ENCODE data around the gene RNF169.
"Not testable (repeated sequence)": the region's sequence is repeated elsewhere in the genome, so short reads cannot be mapped to it uniquely, and the experiment has no call there.

The RNF169 gene

GRCh38 chr11:74824285-74824982 lies 75.8 kb downstream of the RNF169 start:
- DNase-seq: no peak

- not testable (repeated sequence) for DNase-seq
These were observed 76.9 kb downstream of the RNF169 start for GRCh38 chr11:74825596-74825995.

- no peak for DNase-seq
These were observed 78.3 kb downstream of the RNF169 start for GRCh38 chr11:74826901-74827300.

GRCh38 chr11:74837191-74837590 lies 88.5 kb downstream of the RNF169 start:
- no peak for DNase-seq

GRCh38 chr11:74838188-74838587 lies 89.5 kb downstream of the RNF169 start:
- no peak for DNase-seq

DNA sequence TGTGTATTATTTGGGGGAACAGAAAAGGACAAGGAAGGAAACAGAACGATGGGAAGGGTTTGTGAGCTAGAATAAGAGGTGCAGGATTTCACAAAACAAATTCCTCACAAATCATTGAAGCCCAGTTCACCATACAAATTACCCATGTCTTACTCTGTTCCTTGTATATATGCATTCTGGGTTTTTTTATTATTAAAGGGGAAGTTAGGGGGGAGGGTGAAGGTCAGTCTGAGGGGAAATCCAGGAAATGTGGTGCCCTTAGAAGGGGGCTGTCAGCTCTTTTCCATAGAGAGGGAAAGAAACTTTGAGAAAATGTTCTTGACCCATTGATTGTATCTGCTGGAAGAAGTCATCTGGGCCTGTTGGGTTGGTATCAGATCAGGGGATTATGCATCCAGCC lies 90.8 kb downstream of the RNF169 start:
- DNase-seq: no peak

DNA sequence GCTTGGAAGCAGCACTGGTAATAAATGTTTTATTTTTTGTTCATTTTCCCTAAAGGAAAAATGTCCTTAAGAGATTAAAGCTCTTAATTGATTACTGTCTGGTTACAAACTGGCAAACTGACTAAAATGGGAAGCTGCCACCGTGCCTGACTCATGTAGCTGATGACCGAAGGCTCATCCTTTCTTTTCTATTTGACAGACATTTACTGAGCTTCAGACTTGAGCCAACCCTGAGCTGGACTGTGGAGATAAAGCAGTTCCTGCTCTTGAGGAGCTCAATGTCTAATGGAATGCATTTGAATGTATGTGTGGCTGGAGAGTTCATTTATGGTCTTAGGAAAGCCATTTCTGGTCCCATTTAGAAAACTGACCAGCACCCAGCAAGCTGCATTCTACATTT lies 91.3 kb downstream of the RNF169 start:
- DNase-seq: no peak

DNA sequence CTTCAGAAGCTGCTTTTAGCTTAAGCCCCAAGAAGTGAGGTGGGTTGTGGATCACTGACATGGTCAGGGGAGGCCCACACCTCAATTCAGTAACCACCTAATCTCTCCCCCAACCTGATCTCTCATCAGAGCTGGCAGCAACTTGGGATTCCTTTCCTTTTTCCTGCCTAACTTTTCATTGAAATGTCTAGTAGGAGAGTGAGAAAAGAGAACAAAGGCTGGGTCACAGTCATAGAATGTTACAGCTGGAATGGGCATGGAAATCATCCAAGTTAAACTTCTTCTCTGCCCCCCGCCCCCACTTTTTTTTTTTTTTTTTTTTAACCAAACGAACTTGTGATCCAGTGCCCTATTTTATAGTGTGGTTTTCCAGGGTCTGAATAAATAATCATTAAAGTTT lies 91.8 kb downstream of the RNF169 start:
- DNase-seq: no peak

GRCh38 chr11:74842967-74843366 lies 94.3 kb downstream of the RNF169 start:
- DNase-seq: no peak

- DNase-seq: no peak
These were observed 95.4 kb downstream of the RNF169 start for GRCh38 chr11:74844072-74844471.

- no peak for DNase-seq
These were observed 96.2 kb downstream of the RNF169 start for GRCh38 chr11:74844865-74845264.

- no peak for DNase-seq
These were observed 97.4 kb downstream of the RNF169 start for GRCh38 chr11:74845978-74846517.

DNA sequence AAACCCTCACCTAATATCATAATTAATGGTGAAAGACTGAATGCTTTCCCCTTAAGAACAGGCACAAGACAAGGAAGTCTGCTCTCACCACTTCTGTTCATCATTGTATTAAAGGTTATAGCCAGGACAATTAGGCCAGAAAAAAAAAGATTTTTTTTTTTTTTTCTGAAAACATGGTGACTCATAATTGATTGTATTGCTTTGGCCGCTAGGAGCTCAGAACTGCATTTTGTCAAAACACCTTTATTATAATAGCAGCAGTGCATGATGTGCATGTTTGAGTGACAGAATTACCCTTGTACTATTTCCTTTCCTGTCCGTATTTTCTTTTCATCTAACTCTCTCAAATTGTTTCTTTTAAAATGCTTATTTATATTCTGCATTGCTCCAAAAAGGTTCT lies 98.1 kb downstream of the RNF169 start:
- DNase-seq: no peak

DNA sequence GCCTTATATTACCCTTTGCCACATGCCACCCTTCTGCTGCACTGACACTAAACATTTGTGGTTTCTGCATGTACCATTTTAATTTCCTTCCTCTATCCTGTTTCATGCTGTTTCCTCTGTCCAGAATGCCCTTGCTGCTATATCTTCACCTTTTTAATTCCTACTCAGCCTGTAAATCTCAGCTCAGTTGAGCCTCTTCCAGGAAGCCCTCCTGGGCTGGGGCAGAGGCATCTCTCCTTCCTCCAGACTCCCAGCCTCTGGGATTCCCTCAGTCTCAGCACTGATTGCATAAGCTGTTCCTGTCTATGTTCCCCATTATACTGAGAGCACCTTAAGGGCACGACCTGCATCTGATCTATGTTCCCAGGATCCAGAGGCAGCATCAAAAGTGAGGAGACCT lies 98.7 kb downstream of the RNF169 start:
- no peak for DNase-seq

GRCh38 chr11:74847895-74848294 lies 99.2 kb downstream of the RNF169 start:
- DNase-seq: no peak

DNA sequence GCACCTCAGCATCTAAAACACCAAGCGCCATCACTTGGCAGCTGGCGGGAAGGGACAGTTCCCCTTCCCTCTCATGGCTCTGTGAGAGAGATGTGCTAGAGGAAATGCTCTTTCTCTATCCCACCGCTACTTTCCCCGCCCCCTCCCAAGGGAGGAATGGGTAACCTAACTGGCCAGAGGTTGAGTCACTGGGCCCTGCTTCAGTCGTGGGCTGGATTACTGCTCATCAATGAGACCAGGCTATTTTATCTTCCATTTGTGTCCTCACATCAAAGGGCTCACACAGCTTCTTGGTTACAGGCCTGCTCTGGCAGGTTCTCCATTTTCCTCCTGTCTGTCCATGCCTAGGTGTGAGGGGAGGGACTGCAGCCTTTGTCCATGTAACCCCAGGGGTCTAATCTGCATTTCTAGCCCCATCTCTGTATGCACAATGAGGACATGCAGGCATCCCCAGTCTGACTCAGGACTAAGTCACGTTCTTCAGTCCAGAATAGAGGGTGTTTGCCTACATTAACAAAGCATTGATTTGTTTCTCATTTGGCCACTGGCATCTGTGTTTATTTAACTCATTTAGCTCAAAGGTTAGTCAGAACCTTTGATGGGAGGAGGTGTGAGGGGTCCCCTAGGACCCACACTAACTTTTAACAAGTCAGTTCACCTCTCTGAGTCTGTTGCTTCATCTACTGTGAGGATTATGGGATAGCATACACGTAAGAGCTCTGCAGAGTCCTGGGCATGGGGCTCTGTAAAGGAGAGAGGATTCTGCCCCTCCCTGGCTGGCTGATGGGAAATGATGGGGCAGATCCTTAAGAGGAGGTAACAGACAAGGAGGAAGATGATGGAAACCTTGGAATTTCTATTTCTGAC lies 101.1 kb downstream of the RNF169 start:
- no peak for DNase-seq

DNA sequence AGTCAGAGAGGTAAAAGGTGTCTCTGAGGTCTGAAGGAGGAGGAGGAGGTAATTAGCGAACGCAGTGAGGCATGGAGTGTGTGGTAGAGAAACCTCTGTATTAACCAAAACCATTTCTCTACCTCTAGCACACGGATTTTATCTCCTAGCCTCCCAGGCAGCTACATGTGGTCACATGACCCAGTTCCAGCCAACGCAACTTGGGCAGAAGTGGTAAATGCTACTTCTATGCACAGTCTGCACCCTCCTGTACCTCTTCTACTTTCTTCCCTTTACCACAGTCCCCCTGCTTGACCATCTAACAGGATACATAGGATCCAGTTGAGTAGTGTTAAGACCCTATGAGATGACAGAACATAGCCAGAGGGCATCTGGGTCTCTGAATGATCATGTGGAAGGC lies 104.6 kb downstream of the RNF169 start:
- DNase-seq: no peak

DNA sequence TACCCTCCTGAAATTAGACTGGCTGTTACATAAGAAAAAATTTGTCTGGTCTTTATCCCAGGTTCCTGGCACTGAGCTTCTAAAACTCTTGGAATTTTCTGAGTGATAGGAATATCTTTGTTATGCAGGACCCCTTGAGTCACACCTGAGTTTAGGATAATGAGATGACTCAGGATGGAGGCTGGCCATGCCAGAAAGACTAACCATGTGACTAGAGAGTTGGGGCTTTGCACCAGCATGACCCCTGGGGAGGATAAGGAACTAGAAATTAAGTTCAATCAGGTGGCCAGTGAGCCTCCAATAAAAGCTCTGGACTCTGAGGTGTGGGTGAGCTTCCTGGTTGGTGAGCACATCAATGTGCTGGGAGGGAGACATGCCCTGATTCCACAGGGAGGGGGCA lies 112.1 kb downstream of the RNF169 start:
- DNase-seq: no peak

DNA sequence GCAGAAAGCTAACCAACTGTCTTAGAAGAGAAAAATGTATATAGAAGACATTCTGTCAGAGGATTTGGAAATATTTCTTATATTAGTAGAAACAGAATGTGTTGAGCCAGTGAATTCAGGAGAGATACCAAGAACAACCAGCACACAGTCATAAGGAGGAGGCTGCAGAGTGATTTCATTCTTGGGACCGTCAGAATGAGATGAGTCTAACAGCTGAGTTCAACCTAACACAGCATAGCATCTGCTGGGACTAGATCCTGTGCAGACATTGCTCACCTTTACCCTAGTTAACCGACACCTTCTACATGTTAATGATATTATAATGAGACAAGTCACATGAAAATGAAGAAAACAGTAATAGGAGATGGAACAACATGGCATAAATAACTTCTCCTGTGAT lies 114.8 kb downstream of the RNF169 start:
- DNase-seq: no peak

- no peak for DNase-seq
These were observed 117.9 kb downstream of the RNF169 start for GRCh38 chr11:74866557-74866956.

DNA sequence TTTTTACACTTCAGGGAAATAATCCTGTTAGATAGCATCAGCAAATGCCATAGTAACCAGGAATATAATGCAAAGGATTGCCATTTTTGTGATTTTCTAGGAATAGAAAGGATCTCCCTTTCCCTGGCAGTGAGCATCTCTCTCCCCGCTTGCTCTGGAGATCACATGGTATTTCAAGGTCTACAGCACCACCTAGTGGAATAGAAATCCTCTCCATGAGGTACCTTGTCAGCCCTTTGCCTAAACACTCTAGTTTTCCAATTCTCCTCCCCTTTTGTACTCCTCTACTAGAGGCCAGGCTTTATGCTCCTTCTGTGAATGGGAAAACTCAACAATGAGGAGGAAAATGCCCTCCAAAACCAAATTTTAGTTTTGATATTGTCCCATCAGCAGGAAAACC lies 121.8 kb downstream of the RNF169 start:
- peak in 1 of 2 donors; percentile 20 for DNase-seq

- DNase-seq: no peak
These were observed 122.4 kb downstream of the RNF169 start for GRCh38 chr11:74871037-74871436.

- peak in 1 of 2 donors; percentile 8 for DNase-seq
These were observed 128.5 kb downstream of the RNF169 start for GRCh38 chr11:74877132-74877531.
